GM18508 (cell line): ENCODE measurements around the gene FGF19.
"Not testable (repeated sequence)": the region's sequence is repeated elsewhere in the genome, so short reads cannot be mapped to it uniquely, and the experiment has no call there.

Experiments
- ATAC-seq: cut with Tn5 transposase; IDR thresholded peaks from one replicate; pipeline ENCODE4 v1.9.1; 2021; ENCODE audit warnings: moderate number of reproducible peaks; ENCODE audit not compliant: insufficient read depth, unreplicated experiment

Gene FGF19

DNA sequence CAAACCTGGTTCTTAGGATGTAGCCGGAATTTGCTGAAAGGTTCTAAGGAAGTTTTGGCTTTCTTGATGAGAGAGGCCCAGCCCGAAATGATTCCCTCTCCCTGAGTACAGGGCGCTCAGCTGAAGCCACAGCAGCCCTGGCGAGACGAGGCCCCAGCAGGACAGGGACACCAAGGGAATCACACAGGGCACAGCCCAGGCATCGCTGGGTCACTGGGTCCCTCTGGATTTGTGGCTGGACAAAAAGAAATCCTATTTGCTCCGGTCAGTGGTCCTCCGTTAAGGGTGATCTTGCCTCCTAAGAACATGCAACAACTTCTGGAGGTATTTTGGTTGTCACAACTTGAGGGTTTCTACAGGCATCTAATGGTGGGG lies 6.4 kb downstream of the FGF19 start:
- ATAC-seq: no peak

DNA sequence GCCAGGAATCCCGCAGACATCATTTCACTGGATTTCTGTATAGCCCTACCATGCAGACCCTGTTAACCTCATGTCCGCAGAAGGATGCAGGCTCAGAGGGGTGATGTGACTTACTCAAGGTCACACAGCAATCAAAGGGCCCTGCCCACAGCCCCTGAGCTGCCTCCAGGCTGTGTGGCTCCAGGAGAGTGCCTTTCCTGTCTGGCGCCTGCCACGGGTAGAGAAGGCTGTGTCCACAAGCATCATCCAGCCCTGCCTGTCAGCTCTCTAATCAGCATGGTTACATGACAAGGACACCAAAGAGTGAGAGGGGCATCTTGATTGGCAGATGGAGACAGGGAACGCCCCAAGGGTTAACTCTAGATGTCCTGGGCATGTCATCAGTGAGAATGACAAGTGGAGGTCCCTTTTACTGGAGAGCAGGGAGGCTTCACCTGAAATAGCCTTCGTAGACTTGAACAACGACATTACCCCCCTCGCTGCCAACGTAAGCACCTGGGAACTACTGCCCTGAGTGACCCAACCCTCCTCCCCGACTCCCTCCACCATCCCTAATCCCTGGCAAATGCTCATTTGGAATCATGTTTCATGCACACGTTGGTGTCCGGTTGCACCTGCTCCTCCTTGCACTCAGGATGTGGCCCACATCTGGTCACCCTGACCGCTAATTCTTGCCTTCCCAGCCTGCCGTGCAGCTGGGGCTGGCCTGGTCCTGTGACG lies 6.9 kb downstream of the FGF19 start:
- no peak for ATAC-seq

DNA sequence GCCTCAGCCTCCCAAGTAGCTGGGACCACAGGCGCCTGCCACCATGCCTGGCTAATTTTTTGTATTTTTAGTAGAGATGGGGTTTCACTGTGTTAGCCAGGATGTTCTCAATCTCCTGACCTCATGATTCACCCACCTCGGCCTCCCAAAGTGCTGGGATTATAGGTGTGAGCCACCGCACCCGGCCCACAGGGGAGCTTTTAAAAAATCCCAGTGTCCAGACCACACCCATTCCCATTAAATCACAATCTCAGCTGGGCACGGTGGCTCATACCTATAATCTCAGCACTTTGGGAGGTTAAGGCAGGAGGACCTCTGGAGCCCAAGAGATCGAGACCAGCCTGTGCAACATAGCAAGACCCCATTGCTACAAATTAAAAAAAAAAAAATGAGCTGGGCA lies 7.8 kb downstream of the FGF19 start:
- not testable (repeated sequence) for ATAC-seq

DNA sequence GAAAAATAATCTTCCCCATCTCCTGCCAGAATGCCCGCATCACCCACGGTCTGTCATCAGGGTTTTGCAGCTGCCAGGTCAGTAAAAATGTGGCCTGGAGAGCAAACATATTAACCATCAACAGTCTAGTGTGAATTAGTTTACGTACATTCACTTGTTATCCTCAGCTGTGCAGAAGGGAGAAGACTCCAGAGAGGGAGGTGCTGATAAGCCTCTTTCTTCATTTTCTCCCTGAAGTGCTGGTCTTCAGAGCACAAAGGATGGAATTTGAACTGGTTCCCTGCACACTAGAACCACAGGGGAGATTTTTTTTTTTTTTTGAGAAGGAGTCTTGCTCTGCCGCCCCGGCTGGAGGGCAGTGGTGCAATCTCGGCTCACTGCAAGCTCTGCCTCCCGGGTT lies 8.2 kb downstream of the FGF19 start:
- no peak for ATAC-seq

DNA sequence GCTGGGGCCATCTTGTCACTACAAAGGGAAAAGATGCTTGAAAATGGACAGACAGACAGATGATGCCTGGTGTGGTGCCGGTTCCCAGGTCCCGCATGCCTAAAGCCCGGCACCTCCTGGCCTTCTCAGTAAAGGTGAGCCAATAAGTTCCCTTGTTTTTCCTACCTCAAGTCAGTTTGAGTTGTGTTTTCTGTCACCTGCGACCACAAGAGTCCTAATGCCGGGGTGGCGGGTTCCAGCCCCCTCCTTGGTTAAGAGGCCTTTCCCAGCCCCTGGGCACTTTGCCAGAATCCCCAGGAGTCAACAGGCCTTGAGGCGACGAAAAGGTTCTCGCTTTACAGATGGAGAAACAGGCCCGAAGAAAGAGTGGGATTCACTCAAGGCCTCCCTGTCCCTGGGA lies 9.0 kb downstream of the FGF19 start:
- ATAC-seq: no peak

DNA sequence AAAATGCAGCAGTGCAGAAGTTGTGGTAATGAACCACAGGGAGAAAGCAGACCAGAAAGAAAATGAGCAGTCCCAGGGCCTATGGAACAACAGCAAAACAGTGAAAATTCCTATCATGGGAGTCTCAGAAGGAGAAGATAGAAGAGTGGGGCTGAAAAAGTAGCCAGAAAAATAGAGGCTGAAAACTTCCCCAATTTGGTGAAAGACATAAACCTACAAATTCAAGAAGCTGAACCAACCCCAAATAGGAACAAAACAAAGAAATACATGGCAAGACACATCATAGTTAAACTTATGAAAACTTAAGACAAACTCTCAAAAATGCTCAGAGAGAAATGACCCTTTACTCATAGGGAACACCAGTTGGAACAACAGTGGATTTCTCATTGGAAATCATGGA lies 11.4 kb downstream of the FGF19 start:
- ATAC-seq: no peak

DNA sequence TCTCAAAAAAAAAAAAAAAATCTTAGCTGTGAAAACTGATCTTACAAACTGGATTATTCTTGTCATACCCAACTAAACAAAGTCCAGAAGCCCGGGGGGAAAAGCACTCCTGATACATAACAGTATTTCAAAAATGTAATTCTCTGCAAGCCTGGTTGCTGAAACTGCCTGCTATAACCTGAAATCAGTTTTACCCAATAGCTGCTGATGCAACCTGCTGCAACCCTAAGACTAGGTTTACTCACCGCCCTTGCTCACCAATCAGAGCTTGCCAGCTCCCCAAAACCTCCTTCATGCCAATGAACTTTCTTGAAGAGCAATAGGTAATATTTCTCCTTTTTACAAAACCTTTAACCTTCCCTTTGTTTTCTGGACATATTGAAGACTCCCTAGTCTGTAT lies 12.4 kb downstream of the FGF19 start:
- ATAC-seq: no peak

DNA sequence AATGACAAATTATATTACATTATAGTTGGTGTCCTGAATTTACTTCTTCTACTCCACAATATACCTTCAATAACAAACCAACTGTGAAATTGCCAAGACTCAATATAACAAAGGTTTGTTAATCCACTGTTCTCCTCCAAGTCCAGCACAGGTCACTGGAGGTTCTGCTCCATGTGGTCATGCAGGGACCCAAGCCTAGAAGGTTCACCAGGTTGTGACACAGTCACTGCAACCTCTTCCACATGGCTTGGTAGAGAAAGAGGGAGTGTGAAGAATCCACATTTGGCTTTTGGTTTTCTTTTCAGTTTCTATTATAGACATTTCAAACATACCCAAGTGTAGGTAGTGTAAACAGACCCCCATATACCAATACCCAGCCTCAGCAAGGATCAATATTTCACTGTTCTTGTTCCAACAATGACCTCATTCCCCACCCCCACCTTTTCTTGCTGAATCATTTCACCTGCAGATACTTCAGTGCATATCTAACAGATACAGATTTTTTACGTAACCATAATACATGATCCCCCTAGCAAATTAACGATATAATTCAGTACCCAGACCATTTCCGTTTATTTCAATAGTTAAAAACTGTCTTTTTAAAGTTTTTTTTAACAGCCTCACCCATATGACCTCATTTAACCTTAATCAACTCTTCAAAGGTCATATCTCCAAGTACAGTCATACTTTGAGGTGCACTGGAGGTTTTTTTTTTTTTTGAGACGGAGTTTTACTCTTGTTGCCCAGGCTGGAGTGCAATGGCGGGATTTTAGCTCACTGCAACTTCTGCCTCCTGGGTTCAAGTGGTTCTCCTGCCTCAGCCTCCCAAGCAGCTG lies 14.1 kb downstream of the FGF19 start:
- no peak for ATAC-seq

DNA sequence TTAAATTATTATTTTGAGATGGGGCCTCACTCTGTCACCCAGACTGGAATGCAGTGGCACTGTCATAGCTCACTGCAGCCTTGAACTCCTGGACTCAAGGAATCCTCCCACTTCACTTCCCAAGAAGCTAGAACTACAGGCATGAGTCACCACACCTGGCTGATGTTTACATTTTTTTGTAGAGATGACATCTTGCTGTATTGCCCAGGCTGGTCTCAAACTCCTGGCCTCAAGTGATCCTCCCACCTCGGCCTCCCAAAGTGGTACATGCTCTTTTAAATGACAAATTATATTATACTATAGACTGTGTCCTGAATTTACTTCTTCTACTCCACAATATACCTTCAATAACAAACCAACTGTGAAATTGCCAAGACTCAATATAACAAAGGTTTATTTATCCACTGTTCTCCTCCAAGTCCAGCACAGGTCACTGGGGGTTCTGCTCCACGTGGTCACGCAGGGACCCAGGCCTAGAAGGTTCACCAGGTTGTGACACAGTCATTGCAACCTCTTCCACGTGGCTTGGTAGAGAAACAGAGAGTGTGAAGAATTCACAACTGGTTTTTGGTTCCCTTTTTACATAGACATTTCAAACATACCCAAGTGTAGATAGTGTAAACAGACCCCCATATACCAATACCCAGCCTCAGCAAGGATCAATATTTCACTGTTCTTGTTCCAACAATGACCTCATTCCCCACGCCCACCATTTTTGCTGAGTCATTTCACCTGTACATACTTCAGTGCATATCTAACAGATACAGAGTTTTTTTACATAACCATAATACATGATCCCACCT lies 15.7 kb downstream of the FGF19 start:
- not testable (repeated sequence) for ATAC-seq

DNA sequence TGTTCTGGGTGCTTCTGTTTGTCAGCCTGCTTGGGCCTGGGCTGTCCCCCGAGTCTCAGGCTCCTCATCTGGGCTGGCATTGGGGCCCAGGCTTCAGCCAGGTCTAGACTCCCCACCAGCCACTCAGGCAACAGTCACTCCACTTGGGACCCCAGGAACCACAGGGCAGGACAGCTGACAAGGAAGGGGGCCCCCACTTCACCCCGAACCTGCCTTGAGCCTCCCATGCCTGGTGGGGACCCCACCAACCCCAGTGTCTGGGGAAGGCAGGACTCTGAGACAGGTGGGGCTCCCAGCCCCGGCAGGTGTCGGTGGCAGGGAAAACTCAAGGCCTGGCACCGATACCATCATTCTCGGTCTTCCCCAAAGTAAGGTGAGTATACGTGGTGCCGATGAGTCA lies 17.0 kb downstream of the FGF19 start:
- ATAC-seq: no peak

DNA sequence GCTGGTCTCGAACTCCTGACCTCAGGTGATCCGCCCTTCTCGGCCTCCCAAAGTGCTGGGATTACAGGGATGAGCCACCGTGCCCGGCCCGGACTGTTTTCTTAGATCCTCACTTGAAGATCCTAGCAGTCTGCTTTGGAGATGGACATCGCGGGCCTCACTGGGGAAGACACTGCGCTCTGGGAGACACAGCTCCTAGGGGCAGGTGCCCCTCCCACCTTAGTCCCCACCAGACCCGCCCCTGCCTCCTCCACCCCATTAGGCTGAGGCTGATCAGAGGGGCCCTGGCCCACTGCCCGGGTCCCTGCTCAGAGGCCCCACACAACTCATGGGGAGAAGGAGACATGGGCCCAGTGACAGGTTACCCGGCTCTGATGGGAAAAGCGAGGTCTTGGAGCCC lies 17.4 kb downstream of the FGF19 start:
- no peak for ATAC-seq

DNA sequence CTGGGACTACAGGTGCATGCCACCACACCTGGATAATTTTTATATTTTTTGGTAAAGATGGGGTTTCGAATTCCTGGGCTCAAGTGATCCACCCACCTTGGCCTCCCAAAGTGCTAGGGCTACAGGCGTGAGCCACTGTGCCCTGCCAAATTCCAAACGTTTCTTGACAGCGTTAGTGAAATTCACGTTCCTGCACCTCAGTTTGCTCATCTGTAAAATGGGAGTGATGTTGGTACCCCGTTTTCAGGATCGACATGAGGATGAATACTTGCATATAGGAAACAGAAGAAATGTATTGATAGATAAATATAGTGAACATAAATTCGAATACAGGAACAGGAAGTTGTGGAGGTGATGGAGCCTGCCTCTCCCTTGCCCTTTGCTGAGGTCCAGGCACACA lies 18.5 kb downstream of the FGF19 start:
- ATAC-seq: no peak

DNA sequence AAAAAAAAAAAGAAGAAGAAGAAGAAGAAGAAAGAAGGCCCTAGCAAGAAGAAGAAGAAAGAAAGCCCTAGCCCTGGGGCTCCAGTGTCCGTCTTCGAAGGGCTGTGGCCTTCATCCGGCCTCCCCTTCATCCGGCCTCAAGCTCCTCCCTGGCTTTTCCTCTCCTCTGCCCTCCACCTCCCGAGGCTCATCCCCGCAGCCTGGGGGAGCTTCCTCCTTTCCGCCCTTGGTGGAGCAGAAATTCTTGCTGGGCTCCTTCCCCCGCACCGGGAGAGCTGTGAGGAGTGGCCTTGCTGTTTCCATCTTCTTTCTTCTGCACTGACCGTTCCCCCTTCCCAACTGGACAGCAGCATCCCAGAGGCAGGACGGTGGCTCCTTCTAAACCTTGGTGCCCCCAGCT lies 19.2 kb downstream of the FGF19 start:
- no peak for ATAC-seq

DNA sequence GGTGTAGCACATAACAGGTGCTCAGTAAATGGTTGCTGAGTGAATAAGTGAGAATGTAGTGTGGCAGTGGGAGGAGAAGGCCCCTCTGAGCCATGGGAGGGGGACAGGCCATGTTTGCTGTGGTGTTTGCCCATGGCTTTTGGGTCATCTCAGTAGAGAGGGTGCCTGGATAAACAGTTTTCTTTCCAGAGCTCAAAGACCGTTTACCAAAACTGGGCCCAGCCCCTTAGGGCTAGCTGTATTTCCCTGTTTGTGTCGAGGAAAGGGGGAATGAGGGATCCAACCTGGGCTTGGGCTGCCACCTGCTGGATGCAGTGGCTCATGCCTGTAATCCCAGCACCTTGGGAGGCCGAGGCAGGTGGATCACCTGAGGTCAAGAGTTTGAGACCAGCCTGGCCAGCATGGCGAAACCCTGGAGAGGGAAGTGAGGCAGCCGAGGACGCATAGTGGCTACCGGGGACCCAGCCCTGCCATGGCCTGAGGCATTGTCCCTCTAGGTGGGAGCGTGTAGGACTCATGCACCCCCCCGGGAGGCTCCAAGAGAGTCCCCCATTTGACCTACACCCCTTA lies 20.0 kb downstream of the FGF19 start:
- ATAC-seq: no peak

DNA sequence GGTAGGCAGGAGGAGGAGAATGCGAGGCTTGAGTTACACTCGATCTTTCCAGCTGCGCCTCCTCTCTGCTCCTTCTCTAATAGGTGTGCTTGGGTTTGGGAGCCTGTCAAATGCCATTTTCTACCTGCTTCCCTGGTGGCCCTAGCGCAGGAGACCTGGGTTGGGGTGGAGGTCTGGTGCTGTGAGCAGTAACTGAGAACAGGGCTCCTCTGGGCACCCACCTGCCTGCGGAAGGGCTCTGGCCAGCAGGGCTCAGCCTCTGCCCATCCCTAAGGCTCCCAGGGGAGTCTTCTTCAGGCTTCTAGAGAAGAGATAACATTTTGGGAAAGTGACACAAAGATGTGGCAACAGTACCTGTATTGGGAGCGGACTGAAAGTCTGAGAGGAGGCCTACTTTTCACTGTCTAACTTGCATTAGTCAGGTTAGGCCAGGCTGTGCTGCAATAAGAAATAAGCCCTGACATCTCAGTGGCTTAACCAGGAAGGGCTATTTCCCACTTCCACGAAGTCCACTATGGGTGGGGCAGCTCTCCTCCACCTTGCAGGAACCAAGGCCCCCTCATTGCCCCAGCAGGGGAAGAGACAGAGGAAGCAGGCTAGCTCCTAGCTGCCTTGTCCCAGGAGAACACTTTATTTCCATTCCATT lies 21.0 kb downstream of the FGF19 start:
- ATAC-seq: no peak

DNA sequence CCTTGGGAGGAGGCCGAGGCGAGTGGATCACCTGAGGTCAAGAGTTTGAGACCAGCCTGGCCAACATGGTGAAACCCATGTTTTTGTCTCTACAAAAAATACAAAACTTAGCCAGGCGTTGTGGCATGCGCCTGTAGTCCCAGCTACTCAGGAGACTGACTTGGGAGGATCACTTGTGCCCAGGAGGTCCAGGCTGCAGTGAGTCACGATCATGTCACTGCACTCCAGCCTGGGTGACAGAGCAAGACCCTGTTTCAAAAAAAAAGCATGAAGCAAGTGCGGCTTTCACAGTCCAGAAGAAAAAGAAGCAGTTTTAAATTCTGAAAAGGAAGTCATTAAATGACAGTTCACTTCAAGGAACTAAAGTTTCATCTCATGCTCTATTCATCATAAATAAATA lies 21.6 kb downstream of the FGF19 start:
- ATAC-seq: no peak

DNA sequence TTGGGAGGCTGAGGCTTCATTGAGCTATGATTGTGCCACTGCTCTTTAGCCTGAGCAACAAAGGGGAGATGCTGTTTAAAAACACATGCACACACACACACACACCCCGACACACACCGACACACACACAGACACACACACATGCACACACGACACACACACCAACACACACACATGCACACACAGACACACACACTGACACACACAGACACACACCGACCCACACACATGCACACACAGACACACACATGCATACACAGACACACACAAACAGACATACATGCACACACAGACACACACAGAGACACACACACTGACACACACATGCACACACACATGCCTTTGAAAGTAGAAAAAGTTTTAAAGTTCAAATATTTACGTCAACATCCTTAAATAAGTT lies 23.1 kb downstream of the FGF19 start:
- no peak for ATAC-seq

DNA sequence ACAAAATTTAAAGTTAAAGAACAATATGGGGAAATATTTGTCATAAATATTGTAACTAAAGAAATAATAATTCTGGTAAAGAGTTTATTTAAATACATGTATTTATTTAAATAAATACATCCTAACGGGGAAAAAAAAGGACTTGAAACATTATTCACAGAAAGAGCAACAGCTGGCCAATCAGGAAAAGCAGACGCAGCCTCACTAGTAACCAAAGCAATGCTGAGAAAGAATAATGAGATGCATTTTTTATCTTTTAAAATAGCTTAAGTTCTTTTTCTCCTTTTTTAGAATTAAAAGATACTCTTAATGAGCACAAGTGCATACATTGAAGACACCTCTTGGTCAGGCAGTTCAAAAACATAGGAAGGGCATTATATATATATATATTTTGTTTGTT lies 26.1 kb downstream of the FGF19 start:
- no peak for ATAC-seq

DNA sequence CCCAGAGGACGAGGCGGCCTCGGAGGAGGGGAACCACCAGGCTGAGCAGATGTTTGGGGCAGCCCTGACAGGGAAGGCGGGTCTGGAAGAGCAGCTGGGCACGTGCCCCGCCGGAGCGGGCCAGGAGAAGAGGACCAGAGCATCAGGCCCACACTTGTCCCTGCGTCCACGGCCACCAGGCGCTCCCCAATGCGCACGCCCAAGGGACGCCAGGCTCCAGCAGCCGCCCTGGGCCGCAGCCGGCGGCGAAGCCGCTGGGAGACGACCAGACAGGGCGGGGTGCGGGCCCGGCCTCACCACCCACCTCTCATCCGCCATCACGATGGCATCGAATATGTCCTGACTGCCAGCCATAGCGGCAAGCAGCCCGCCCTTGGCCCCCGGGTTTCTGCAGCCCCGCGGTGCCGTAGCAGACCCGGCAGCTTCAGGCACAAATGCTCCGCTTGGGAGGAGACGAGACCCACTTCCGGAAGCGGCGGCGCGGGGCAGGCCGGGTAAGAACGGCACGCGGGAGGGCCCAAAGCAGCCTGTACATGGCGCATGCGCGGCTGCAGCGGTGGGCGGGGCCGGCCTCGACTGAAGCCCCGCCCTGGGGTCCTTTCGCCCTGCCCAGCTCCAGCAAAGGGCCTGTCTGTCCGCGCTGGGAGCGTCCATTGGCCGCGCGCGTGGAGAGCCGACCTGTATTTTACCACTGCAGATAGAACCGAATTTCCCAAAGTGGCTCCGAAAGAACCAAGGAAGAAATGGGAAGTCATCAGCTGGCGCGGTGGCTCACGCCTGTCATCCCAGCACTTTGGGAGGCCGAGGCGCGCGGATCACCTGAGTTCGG lies 28.7 kb downstream of the FGF19 start, which contains the start of gene LTO1:
Gene LTO1 (minus strand): TSS at position 468 of the 829 bp plus-strand sequence. CDS start 114 bp downstream, at position 354.
- ATAC-seq: no peak
